Kidney (tissue), 14 donors: ENCODE data around the gene RSRC2. TPM values are rescaled to one million over a fixed set of nuclear protein-coding genes. Genes with fewer than 3 reads are reported as not detected.
"Not testable (repeated sequence)": the region's sequence is repeated elsewhere in the genome, so short reads cannot be mapped to it uniquely, and the experiment has no call there.

ENCODE experiments used
- DNase-seq, 5 donors: peaks; one replicate each; pipeline ENCODE4 v3.0.0-alpha.2; 2013 to 2020
- FAIRE-seq: peaks from 2 replicates; lab custom pipeline; 2012; peaks lifted over from hg19 to GRCh38; lab: Jason Lieb, UNC
- H3K27ac ChIP-seq, 2 donors: one replicate each; pipeline ENCODE4 v1.7.0; 2013; ENCODE audit warnings: low read depth in 2 of 2, low read length in 2 of 2, inconsistent platforms in 1 of 2
- H3K27me3 ChIP-seq: one replicate; pipeline ENCODE4 v1.7.1; 2013; ENCODE audit warnings: low read length, inconsistent platforms; ENCODE audit not compliant: control insufficient read depth, insufficient read depth
- H3K36me3 ChIP-seq, 3 donors: one replicate each; pipeline versions ENCODE4 v1.7.0 to v1.7.1; 2013; ENCODE audit warnings: low read length in 3 of 3, control low read depth in 1 of 3, inconsistent platforms in 1 of 3; ENCODE audit not compliant: insufficient read depth in 3 of 3, control insufficient read depth in 2 of 3
- H3K4me1 ChIP-seq, 3 donors: one replicate each; pipeline versions ENCODE4 v1.7.0 to v1.7.1; 2013; ENCODE audit warnings: low read length in 3 of 3, inconsistent platforms in 1 of 3, low read depth in 1 of 3; ENCODE audit not compliant: control insufficient read depth in 2 of 3, insufficient read depth in 2 of 3
- H3K4me3 ChIP-seq, 3 donors: one replicate each; pipeline versions ENCODE4 v1.7.0 to v1.8.1; 2013; ENCODE audit warnings: low read length in 3 of 3, control low read depth in 1 of 3, inconsistent platforms in 1 of 3
- H3K9ac ChIP-seq, 3 donors: one replicate each; pipeline versions ENCODE4 v1.7.0 to v1.7.1; 2013; ENCODE audit warnings: low read length in 3 of 3, control low read depth in 1 of 3, inconsistent platforms in 1 of 3
- H3K9me3 ChIP-seq, 3 donors: one replicate each; pipeline versions ENCODE4 v1.7.0 to v1.7.1; 2013; ENCODE audit warnings: low read length in 3 of 3, control low read depth in 1 of 3, inconsistent platforms in 1 of 3; ENCODE audit not compliant: control insufficient read depth in 2 of 3, insufficient read depth in 1 of 3
- intact Hi-C: fragments of 100-400 bp; cut with DNase I; formaldehyde crosslinking; loops from one replicate; pipeline ENCODE4 v1.11.1; 2022
- polyA plus RNA-seq: library from polyadenylated mRNA; stranded (reverse); fragments of 350-450 nt; fragmentation: Illumina TruSeq; extraction: RNeasy Lipid Tissue Mini Kit (QIAGEN cat#74804); gene quantifications from one replicate; pipeline ENCODE4 v1.2.3, GENCODE V29; 2014; ENCODE audit warnings: low read depth, low replicate concordance; ENCODE audit not compliant: insufficient read depth
- total RNA-seq: library from RNA; stranded (reverse); fragmentation: NEBNext Ultra II Directional; extraction: Animal tissue kit (Norgen Biotek cat#: 25700); gene quantifications from one replicate; pipeline ENCODE4 v1.2.1, GENCODE V29; 2021
- TF ChIP-seq, protein P1 (sequence below): IDR thresholded peaks from 3 replicates; pipeline ENCODE4 v1.5.1; 2012; ENCODE audit warnings: mild to moderate bottlenecking, moderate library complexity, borderline replicate concordance; ENCODE audit not compliant: insufficient read depth; ENCODE audit errors: extremely low read depth
- donor health status: control.
- donor health status: control.
- donor health status: control.
- donor health status: control.
- donor health status: control.
- donor health status: DM: yes; HTN: yes; CAD: no.
- donor health status: Normal renal cell carcinoma (clear cell type).

Gene RSRC2
- total and polyA plus RNA-seq, 2 donors from 2014 or later: 39.4 to 73.9 TPM

DNA sequence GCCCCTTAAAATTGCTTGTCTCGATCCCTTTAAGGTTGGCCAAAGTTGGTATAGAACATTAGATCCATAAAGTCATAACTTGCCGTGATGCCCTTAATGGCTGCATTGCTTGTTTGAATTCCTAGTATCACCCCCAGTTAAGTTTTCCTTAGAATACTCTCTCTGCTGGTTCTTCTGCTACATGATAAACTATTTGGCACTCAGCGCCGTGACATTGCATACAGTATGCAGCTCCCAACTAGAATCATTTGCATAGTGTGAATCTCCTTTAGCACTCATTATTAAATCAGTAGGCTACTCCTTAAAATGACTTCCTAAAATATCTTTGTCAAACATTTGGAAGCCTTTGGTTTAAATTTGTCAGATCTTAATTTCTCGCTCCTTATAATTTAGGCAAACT is 42.6 kb upstream of the RSRC2 start:
- H3K4me3 ChIP-seq: no peak overlapping the region
- FAIRE-seq: no peak
- H3K27me3 ChIP-seq: no peaks in the 10 kb centered on the region
- intact Hi-C loops: no loop called here
- no peak for DNase-seq
- TF ChIP-seq, protein P1, sequence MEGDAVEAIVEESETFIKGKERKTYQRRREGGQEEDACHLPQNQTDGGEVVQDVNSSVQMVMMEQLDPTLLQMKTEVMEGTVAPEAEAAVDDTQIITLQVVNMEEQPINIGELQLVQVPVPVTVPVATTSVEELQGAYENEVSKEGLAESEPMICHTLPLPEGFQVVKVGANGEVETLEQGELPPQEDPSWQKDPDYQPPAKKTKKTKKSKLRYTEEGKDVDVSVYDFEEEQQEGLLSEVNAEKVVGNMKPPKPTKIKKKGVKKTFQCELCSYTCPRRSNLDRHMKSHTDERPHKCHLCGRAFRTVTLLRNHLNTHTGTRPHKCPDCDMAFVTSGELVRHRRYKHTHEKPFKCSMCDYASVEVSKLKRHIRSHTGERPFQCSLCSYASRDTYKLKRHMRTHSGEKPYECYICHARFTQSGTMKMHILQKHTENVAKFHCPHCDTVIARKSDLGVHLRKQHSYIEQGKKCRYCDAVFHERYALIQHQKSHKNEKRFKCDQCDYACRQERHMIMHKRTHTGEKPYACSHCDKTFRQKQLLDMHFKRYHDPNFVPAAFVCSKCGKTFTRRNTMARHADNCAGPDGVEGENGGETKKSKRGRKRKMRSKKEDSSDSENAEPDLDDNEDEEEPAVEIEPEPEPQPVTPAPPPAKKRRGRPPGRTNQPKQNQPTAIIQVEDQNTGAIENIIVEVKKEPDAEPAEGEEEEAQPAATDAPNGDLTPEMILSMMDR: no peak
- H3K27ac ChIP-seq: no peak overlapping the region
- no peaks in the 10 kb centered on the region for H3K4me1 ChIP-seq
- H3K9ac ChIP-seq: no peak overlapping the region
- no peaks in the 10 kb centered on the region for H3K9me3 ChIP-seq
- no peaks in the 10 kb centered on the region for H3K36me3 ChIP-seq

GRCh38 chr12:122566816-122567215 is 40.1 kb upstream of the RSRC2 start:
- intact Hi-C loops, H3K36me3 ChIP-seq, H3K27me3 ChIP-seq, H3K9me3 ChIP-seq, FAIRE-seq, H3K27ac ChIP-seq, DNase-seq, H3K4me3 ChIP-seq, H3K9ac ChIP-seq, H3K4me1 ChIP-seq: not testable (repeated sequence)

GRCh38 chr12:122563361-122563760 is 36.6 kb upstream of the RSRC2 start:
- TF ChIP-seq, protein P1: no peak
- FAIRE-seq (no peak), DNase-seq (no peak)
- intact Hi-C loops: no loop called here
- Histone ChIP-seq H3K4me3 (no peak overlapping the region), H3K27ac (no peak overlapping the region), H3K9ac (no peak overlapping the region), H3K4me1 (no peaks in the 10 kb centered on the region), H3K27me3 (no peaks in the 10 kb centered on the region), H3K9me3 (no peaks in the 10 kb centered on the region), H3K36me3 (no peaks in the 10 kb centered on the region)

DNA sequence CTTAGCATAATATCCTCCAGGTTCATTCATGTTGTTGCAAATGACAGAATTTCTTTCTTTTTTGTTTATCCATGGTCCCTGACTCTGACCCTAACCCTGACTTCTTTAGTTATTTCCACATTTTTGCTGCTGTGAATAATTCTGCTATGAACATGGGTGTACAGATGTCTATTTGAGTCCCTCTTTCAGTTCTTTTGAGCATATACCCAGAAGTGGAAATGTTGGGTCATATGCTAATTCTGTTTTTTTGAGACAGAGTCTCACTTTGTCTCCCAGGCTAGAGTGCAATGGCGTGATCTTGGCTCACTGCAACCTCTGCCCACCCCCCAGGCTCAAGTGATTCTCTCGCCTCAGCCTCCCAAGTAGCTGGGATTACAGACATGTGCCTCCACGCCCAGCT is 33.4 kb upstream of the RSRC2 start:
- H3K9ac ChIP-seq: no peak overlapping the region
- DNase-seq (no peak), FAIRE-seq (no peak)
- TF ChIP-seq, protein P1: no peak
- H3K4me3 ChIP-seq: no peak overlapping the region
- H3K4me1 ChIP-seq: no peaks in the 10 kb centered on the region
- peaks cover 0 to 2% (median 0%) of the 10 kb centered on the region in 3 donors for H3K36me3 ChIP-seq
- intact Hi-C loops: no loop called here
- no peaks in the 10 kb centered on the region for H3K27me3 ChIP-seq
- H3K9me3 ChIP-seq: no peaks in the 10 kb centered on the region
- no peak overlapping the region for H3K27ac ChIP-seq
